ENCODE data around the gene THAP10. TPM values are rescaled to one million over a fixed set of nuclear protein-coding genes. Genes with fewer than 3 reads are reported as not detected.
A peak's percentile ranks its signal among the peaks of the same experiment; 100 is the strongest.

Gene THAP10
- total RNA-seq = 1 to 10 TPM; 1.5 to 4.6 (median 2.7) TPM

- Histone ChIP-seq H3K27me3 (no peaks in the 10 kb centered on the region), H3K27ac (peak within 1 kb of the TSS; percentile 30 to 88 (median 78)), H3K36me3 (peaks cover 0 to 8% of the 10 kb centered on the region in 2 donors), H3K4me3 (peak within 1 kb of the TSS; percentile 73 to 89), H3K4me1 (peaks cover 0 to 26% (median 5%) of the 10 kb centered on the region in 3 donors), H3K9me3 (no peaks in the 10 kb centered on the region)
- TF ChIP-seq POLR2A (IDR thresholded peaks at IDR 0.05) (no peak), POLR2AphosphoS5 (IDR thresholded peaks at IDR 0.05) (peak; percentile 5)
- WGBS, 2 donors (ENCODE audit: low coverage in 1 of 2) = 0% methylated on average over 3 to 4 of the region's 61 CpGs
- ATAC-seq = peak; percentile 95
These were observed at the start of gene THAP10, which contains the start of gene LRRC49 for GRCh38 chr15:70892002-70892911. Gene THAP10, minus strand, starts transcription at chr15:70892433. Its CDS starts 161 bp downstream, at chr15:70892272. Gene LRRC49, plus strand, starts transcription at chr15:70892826. Its CDS starts 69 bp downstream, at chr15:70892895.

- no peaks in the 10 kb centered on the region for H3K9me3 ChIP-seq
- TF ChIP-seq EP300 (IDR thresholded peaks at IDR 0.05) = no peak
- no peak for TF ChIP-seq POLR2A (IDR thresholded peaks at IDR 0.05)
- TF ChIP-seq POLR2AphosphoS5 (IDR thresholded peaks at IDR 0.05) = no peak
- TF ChIP-seq CTCF (IDR thresholded peaks at IDR 0.05) = no peak
- no peaks in the 10 kb centered on the region for H3K36me3 ChIP-seq
- H3K27me3 ChIP-seq = no peaks in the 10 kb centered on the region
- ATAC-seq = no peak
- H3K4me1 ChIP-seq = no peaks in the 10 kb centered on the region
- H3K4me3 ChIP-seq = no peak overlapping the region
- no peak overlapping the region for H3K27ac ChIP-seq
- WGBS, 2 donors (ENCODE audit: low coverage in 1 of 2) = 8 to 64% methylated on average over 4 of the region's 4 CpGs
These were observed 44.1 kb upstream of the THAP10 start for GRCh38 chr15:70936326-70936725.

GRCh38 chr15:70935631-70936030 is 43.4 kb upstream of the THAP10 start:
- Histone ChIP-seq H3K4me3 (no peak overlapping the region), H3K27ac (no peak overlapping the region), H3K27me3 (no peaks in the 10 kb centered on the region), H3K9me3 (no peaks in the 10 kb centered on the region), H3K4me1 (no peaks in the 10 kb centered on the region), H3K36me3 (no peaks in the 10 kb centered on the region)
- no peak for ATAC-seq
- TF ChIP-seq POLR2A (IDR thresholded peaks at IDR 0.05) (no peak), EP300 (IDR thresholded peaks at IDR 0.05) (no peak), CTCF (IDR thresholded peaks at IDR 0.05) (no peak)
- WGBS, 2 donors (ENCODE audit: low coverage in 1 of 2) = 82 to 84% methylated on average over 3 of the region's 3 CpGs

DNA sequence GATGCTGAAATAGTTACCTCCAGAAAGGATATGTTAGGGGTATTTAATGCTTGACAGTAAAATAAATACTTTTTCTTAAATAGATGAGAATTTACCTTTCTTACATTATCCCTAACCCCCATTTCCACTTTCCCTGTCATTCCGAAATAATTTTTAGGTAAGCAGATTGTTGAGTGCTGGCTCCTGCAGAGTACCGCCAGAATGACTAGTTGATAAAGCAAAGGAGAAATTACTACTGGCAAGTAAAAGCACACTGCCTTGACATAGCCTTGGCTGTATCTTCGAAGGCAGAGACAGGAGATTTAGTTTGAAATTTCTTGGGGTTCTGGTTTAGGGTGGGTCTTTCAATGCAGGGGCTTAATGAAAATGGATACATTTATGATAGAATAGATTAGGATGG is 41.2 kb upstream of the THAP10 start:
- WGBS, 2 donors (ENCODE audit: low coverage in 1 of 2) = 50 to 54% methylated on average over 2 to 3 of the region's 3 CpGs
- no peaks in the 10 kb centered on the region for H3K4me1 ChIP-seq
- H3K27ac ChIP-seq = no peak overlapping the region
- ATAC-seq = no peak
- no peak overlapping the region for H3K4me3 ChIP-seq
- TF ChIP-seq POLR2AphosphoS5 (IDR thresholded peaks at IDR 0.05) (no peak), EP300 (IDR thresholded peaks at IDR 0.05) (no peak), CTCF (IDR thresholded peaks at IDR 0.05) (no peak), POLR2A (IDR thresholded peaks at IDR 0.05) (no peak)
- no peaks in the 10 kb centered on the region for H3K27me3 ChIP-seq
- no peaks in the 10 kb centered on the region for H3K9me3 ChIP-seq
- H3K36me3 ChIP-seq = peaks cover 0 to 3% of the 10 kb centered on the region in 2 donors

DNA sequence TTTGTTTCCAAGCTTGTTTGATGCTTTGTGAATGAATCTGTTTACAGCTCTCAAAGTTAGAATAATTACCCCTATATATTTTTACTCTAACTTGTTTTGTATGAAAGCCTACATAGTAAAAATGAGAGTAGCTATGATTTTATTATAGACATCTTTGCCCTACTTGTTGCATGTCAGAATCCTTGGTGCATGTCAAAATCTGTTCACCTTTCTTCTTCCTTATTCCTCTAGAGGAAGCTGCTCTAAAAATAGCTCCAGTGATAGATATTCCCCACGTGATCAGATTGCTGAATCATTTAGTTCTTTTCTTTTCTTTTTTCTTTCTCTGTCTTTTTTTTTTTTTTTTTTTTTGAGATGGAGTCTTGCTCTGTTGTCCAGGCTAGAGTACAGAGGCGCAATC is 40.2 kb upstream of the THAP10 start:
- H3K27ac ChIP-seq = no peak overlapping the region
- no peaks in the 10 kb centered on the region for H3K9me3 ChIP-seq
- peaks cover 0 to 3% of the 10 kb centered on the region in 2 donors for H3K36me3 ChIP-seq
- H3K27me3 ChIP-seq = no peaks in the 10 kb centered on the region
- WGBS, 2 donors (ENCODE audit: low coverage in 1 of 2) = 58 to 100% methylated on average over 1 of the region's 2 CpGs
- no peaks in the 10 kb centered on the region for H3K4me1 ChIP-seq
- no peak for ATAC-seq
- TF ChIP-seq CTCF (IDR thresholded peaks at IDR 0.05) = no peak
- no peak for TF ChIP-seq EP300 (IDR thresholded peaks at IDR 0.05)
- TF ChIP-seq POLR2AphosphoS5 (IDR thresholded peaks at IDR 0.05) = no peak
- no peak for TF ChIP-seq POLR2A (IDR thresholded peaks at IDR 0.05)
- H3K4me3 ChIP-seq = no peak overlapping the region
